HEK293 (cell line): Measurements from ENCODE around the gene MRPL11.

Source experiments
- CTCF ChIA-PET: fragments of 350-600 bp; formaldehyde crosslinking; extraction: SDS; loops from one replicate; lab custom pipeline; 2021; ENCODE audit warnings: antibody characterized with exemption; lab: Yijun Ruan, JAX
- POLR2A ChIA-PET: fragments of 300-600 bp; formaldehyde crosslinking; extraction: SDS; loops from one replicate; lab custom pipeline; 2020; ENCODE audit warnings: antibody characterized with exemption, inconsistent platforms; lab: Yijun Ruan, JAX
- H3K27ac ChIP-seq: fragments of 200-500 bp; sonication (Bioruptor generic); 2 replicates; pipeline ENCODE4 v1.5.1; 2014; ENCODE audit warnings: low read depth, low read length, control low read depth, inconsistent platforms; ENCODE audit errors: extremely low read depth
- H3K36me3 ChIP-seq, 2 experiments: fragments of 200-500 bp in 1 of 2; sonication (Bioruptor generic) in 1 of 2; 1 replicate in 1 of 2; 2 replicates in 1 of 2; pipeline ENCODE4 v1.5.1; 2014 to 2017; ENCODE audit warnings: inconsistent platforms in 2 of 2, low read length in 2 of 2; ENCODE audit not compliant: control insufficient read depth in 2 of 2, insufficient read depth in 1 of 2
- H3K4me1 ChIP-seq: fragments of 200-500 bp; sonication (Bioruptor generic); 2 replicates; pipeline ENCODE4 v1.5.1; 2014; ENCODE audit warnings: mild to moderate bottlenecking, low read length, inconsistent platforms; ENCODE audit not compliant: control insufficient read depth, insufficient read depth
- H3K4me3 ChIP-seq: 2 replicates; pipeline ENCODE4 v1.5.1; 2011; ENCODE audit warnings: low read depth, mild to moderate bottlenecking, control low read depth, low read length, moderate library complexity
- H3K9me3 ChIP-seq: fragments of 200-500 bp; sonication (Bioruptor generic); 2 replicates; pipeline ENCODE4 v1.5.1; 2014; ENCODE audit warnings: low read depth, low read length, inconsistent platforms; ENCODE audit not compliant: control insufficient read depth, insufficient read depth
- AEBP2 ChIP-seq: fragments of 450-650 bp; formaldehyde crosslinking; IDR thresholded peaks from 2 replicates; pipeline ENCODE4 v1.5.1; 2016; ENCODE audit warnings: missing biosample characterization, missing genetic modification characterization, borderline replicate concordance
- GLIS2 ChIP-seq: fragments of 450-650 bp; formaldehyde crosslinking; IDR thresholded peaks from 2 replicates; pipeline ENCODE4 v1.5.1; 2016; ENCODE audit warnings: missing biosample characterization, missing genetic modification characterization
- HOXD13 ChIP-seq: sonication (generic); formaldehyde crosslinking; IDR thresholded peaks from 2 replicates; pipeline ENCODE4 v1.8.0; 2022; ENCODE audit warnings: missing genetic modification reagents, borderline replicate concordance
- REST ChIP-seq: fragments of 450-650 bp; formaldehyde crosslinking; IDR thresholded peaks from 2 replicates; pipeline ENCODE4 v1.5.1; 2016; ENCODE audit warnings: missing biosample characterization, missing genetic modification characterization
- SCRT1 ChIP-seq: fragments of 450-650 bp; formaldehyde crosslinking; IDR thresholded peaks from 2 replicates; pipeline ENCODE4 v1.5.1; 2016; ENCODE audit warnings: missing biosample characterization, missing genetic modification characterization, borderline replicate concordance
- SCRT2 ChIP-seq: fragments of 450-650 bp; formaldehyde crosslinking; IDR thresholded peaks from 2 replicates; pipeline ENCODE4 v1.5.1; 2016; ENCODE audit warnings: missing biosample characterization, missing genetic modification characterization
- ZBTB48 ChIP-seq: fragments of 450-650 bp; formaldehyde crosslinking; IDR thresholded peaks from 2 replicates; pipeline ENCODE4 v1.5.1; 2016; ENCODE audit warnings: missing biosample characterization, missing genetic modification characterization
- ZFP37 ChIP-seq: fragments of 450-650 bp; formaldehyde crosslinking; IDR thresholded peaks from 2 replicates; pipeline ENCODE4 v1.5.1; 2016; ENCODE audit warnings: missing biosample characterization, missing genetic modification characterization
- ZNF121 ChIP-seq: fragments of 450-650 bp; formaldehyde crosslinking; IDR thresholded peaks from 2 replicates; pipeline ENCODE4 v1.5.1; 2016; ENCODE audit warnings: missing biosample characterization, missing genetic modification characterization
- ZNF140 ChIP-seq: fragments of 450-650 bp; formaldehyde crosslinking; IDR thresholded peaks from 2 replicates; pipeline ENCODE4 v1.5.1; 2016; ENCODE audit warnings: missing biosample characterization, missing genetic modification characterization
- ZNF202 ChIP-seq: fragments of 450-650 bp; formaldehyde crosslinking; IDR thresholded peaks from 2 replicates; pipeline ENCODE4 v1.5.1; 2016; ENCODE audit warnings: missing biosample characterization, missing genetic modification characterization, borderline replicate concordance
- ZNF23 ChIP-seq: fragments of 450-650 bp; formaldehyde crosslinking; IDR thresholded peaks from 2 replicates; pipeline ENCODE4 v1.5.1; 2016; ENCODE audit warnings: missing biosample characterization, missing genetic modification characterization, borderline replicate concordance
- ZNF239 ChIP-seq: fragments of 450-650 bp; formaldehyde crosslinking; IDR thresholded peaks from 2 replicates; pipeline ENCODE4 v1.5.1; 2016; ENCODE audit warnings: missing biosample characterization, missing genetic modification characterization
- ZNF266 ChIP-seq: fragments of 450-650 bp; formaldehyde crosslinking; IDR thresholded peaks from 2 replicates; pipeline ENCODE4 v1.5.1; 2016; ENCODE audit warnings: missing biosample characterization, missing genetic modification characterization, low read depth
- ZNF391 ChIP-seq: fragments of 450-650 bp; formaldehyde crosslinking; IDR thresholded peaks from 2 replicates; pipeline ENCODE4 v1.5.1; 2016; ENCODE audit warnings: low read depth, missing biosample characterization, missing genetic modification characterization, borderline replicate concordance
- ZNF398 ChIP-seq: fragments of 450-650 bp; formaldehyde crosslinking; IDR thresholded peaks from 2 replicates; pipeline ENCODE4 v1.5.1; 2017; ENCODE audit warnings: missing biosample characterization, missing genetic modification characterization
- ZNF48 ChIP-seq: fragments of 450-650 bp; formaldehyde crosslinking; IDR thresholded peaks from 2 replicates; pipeline ENCODE4 v1.5.1; 2016; ENCODE audit warnings: missing biosample characterization, missing genetic modification characterization
- ZNF501 ChIP-seq: fragments of 450-650 bp; formaldehyde crosslinking; IDR thresholded peaks from 2 replicates; pipeline ENCODE4 v1.5.1; 2016; ENCODE audit warnings: missing biosample characterization, missing genetic modification characterization
- ZNF530 ChIP-seq: fragments of 450-650 bp; formaldehyde crosslinking; IDR thresholded peaks from 2 replicates; pipeline ENCODE4 v1.5.1; 2016; ENCODE audit warnings: low read depth, missing biosample characterization, missing genetic modification characterization
- ZNF660 ChIP-seq: fragments of 450-650 bp; IDR thresholded peaks from 2 replicates; pipeline ENCODE4 v1.5.1; 2018; ENCODE audit warnings: missing biosample characterization, mild to moderate bottlenecking, missing genetic modification characterization
- ZNF707 ChIP-seq: fragments of 450-650 bp; formaldehyde crosslinking; IDR thresholded peaks from 2 replicates; pipeline ENCODE4 v1.5.1; 2016; ENCODE audit warnings: missing biosample characterization, missing genetic modification characterization
- ZNF785 ChIP-seq: fragments of 450-650 bp; formaldehyde crosslinking; IDR thresholded peaks from 2 replicates; pipeline ENCODE4 v1.5.1; 2016; ENCODE audit warnings: missing biosample characterization, missing genetic modification characterization
- ZNF792 ChIP-seq: fragments of 450-650 bp; formaldehyde crosslinking; IDR thresholded peaks from 2 replicates; pipeline ENCODE4 v1.5.1; 2016; ENCODE audit warnings: missing biosample characterization, missing genetic modification characterization
- ZSCAN23 ChIP-seq: fragments of 450-650 bp; formaldehyde crosslinking; IDR thresholded peaks from 2 replicates; pipeline ENCODE4 v1.5.1; 2016; ENCODE audit warnings: missing biosample characterization, missing genetic modification characterization

The MRPL11 gene

GRCh38 chr11:66419825-66420224 lies 18.8 kb downstream of the MRPL11 start:
- TF ChIP-seq ZNF391 (tag by site-specific recombination) (no peak), ZSCAN23 (tag by site-specific recombination) (no peak), HOXD13 (no peak), ZNF202 (tag by site-specific recombination) (no peak), ZNF792 (tag by site-specific recombination) (no peak), ZNF48 (no peak), ZNF266 (no peak), ZFP37 (tag by site-specific recombination) (no peak), ZNF239 (tag by site-specific recombination) (no peak), ZNF23 (no peak), ZNF785 (tag by site-specific recombination) (no peak), ZBTB48 (tag by site-specific recombination) (no peak), AEBP2 (tag by site-specific recombination) (no peak)
- POLR2A ChIA-PET, result no interaction called here
- H3K4me1 ChIP-seq, result no peaks in the 10 kb centered on the region
- H3K9me3 ChIP-seq, result no peaks in the 10 kb centered on the region
- no peaks in the 10 kb centered on the region for H3K36me3 ChIP-seq
- H3K27ac ChIP-seq, result no peak overlapping the region
- H3K4me3 ChIP-seq, result no peak overlapping the region
- CTCF ChIA-PET, result interaction anchor here (0.6 to 4.0 kb wide), 4 partner anchors 9 to 19 kb away, joined by 3 to 50 read pairs (median 15); partner anchors contain the start of gene MRPL11

DNA sequence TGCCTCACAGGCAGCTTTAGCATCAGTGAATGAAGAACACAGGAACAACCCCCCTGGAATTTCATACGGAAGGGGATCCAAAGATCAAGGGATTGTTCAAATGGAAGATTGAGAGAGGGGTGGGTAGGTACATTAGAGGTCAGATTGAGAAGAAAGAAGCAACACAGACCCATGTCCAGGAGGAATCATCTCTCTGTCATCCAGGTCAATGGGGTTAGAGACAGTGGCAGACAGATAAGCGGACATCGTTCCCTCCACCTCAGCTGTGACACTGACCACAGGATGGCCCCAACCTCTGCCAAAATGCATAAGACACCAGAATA lies 19.7 kb downstream of the MRPL11 start:
- POLR2A ChIA-PET, result no interaction called here
- H3K4me1 ChIP-seq, result no peaks in the 10 kb centered on the region
- TF ChIP-seq GLIS2 (tag by site-specific recombination) (no peak), REST (tag by site-specific recombination) (0 out of 2 replicates have a peak, but pooled peaks have one; percentile 7), SCRT1 (tag by site-specific recombination) (no peak)
- CTCF ChIA-PET, result interaction anchor here (1.3 to 4.0 kb wide), 5 partner anchors 11 to 33 kb away, joined by 4 to 50 read pairs (median 15); partner anchors contain the start of gene MRPL11
- H3K27ac ChIP-seq, result no peak overlapping the region
- H3K9me3 ChIP-seq, result no peaks in the 10 kb centered on the region
- H3K4me3 ChIP-seq, result no peak overlapping the region
- no peaks in the 10 kb centered on the region for H3K36me3 ChIP-seq

GRCh38 chr11:66418168-66418985 lies 20.3 kb downstream of the MRPL11 start:
- no peak overlapping the region for H3K4me3 ChIP-seq
- H3K27ac ChIP-seq, result no peak overlapping the region
- ChIA-PET POLR2A (interaction anchor here (0.5 to 1.5 kb wide), 3 partner anchors 9 to 102 kb away, joined by 3 to 6 read pairs (median 3); partner anchors contain the start of genes CD248 and MRPL11), CTCF (interaction anchor here (0.7 to 4.0 kb wide), 16 partner anchors 9 to 291 kb away, joined by 3 to 50 read pairs (median 3); no protein-coding TSS in a partner anchor)
- no peaks in the 10 kb centered on the region for H3K36me3 ChIP-seq
- no peaks in the 10 kb centered on the region for H3K9me3 ChIP-seq
- no peaks in the 10 kb centered on the region for H3K4me1 ChIP-seq
- TF ChIP-seq ZNF530 (no peak), ZNF121 (no peak), ZNF398 (peak; percentile 62; the same call in 1 of the 2 replicates), ZNF501 (no peak), ZNF140 (tag by site-specific recombination) (no peak), SCRT2 (tag by site-specific recombination) (no peak), ZNF660 (tag by site-specific recombination) (peak; percentile 84), ZNF707 (tag by site-specific recombination) (peak; percentile 68), ZNF391 (tag by site-specific recombination) (no peak)
